ENCODE measurements around the gene CASTOR2. TPM values are rescaled to one million over a fixed set of nuclear protein-coding genes. Genes with fewer than 3 reads are reported as not detected.

The CASTOR2 gene
- total and polyA plus RNA-seq, 2 of the 8 experiments (the other 6 are each of a cell fraction or from before 2014, with no cell fraction given) = 12.1 to 47.8 TPM

DNA sequence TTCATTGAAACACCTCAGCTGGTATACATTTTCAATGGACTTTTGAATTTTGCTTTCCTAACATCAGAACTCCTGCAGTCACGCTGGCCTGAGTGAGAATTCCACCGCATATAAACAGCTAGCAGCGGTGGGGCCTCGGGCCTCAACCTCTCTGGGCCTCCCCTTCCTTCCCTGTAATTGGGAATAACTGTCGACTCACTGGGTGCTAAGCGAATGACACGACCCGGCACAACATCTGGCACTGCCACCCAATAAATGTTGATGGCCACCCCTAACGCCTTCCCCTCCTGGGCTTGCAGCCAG, 108.4 kb downstream of the CASTOR2 start:
- WGBS, 2 experiments (ENCODE audit: extremely low coverage in 1 of 2, insufficient coverage in 1 of 2, insufficient read length in 1 of 2, insufficient replicate concordance in 2 of 2, low coverage in 1 of 2, low lambda C conversion rate in 2 of 2, missing lambda C conversion rate in 1 of 2) = 9% methylated on average over 9 of the region's 9 CpGs; no CpG with 5 or more reads in 1 of the 2 experiments
- CTCF ChIA-PET (ENCODE audit: partially characterized antibody) = interaction anchor here (0.5 to 1.8 kb wide), 2 partner anchors 141 to 1756 kb away, joined by 3 to 4 read pairs; no protein-coding TSS in a partner anchor

More for the DNA sequence above, 108.4 kb downstream of the CASTOR2 start:
- Histone ChIP-seq H2AFZ (ENCODE audit: low read length) (peak overlapping the region; percentile 85), H2BK20ac (ENCODE audit: low read length) (0 out of 2 replicates have a peak overlapping the region, but pooled peaks have one; percentile 1), H3K36me3 (ENCODE audit: control insufficient read depth in 2 of 4, insufficient read depth in 4 of 4, low read length in 3 of 4) (peaks cover 4 to 16% (median 8%) of the 10 kb centered on the region in 4 experiments; a peak in 4 of 8 replicates), H2BK5ac (ENCODE audit: low read depth, low read length) (peak overlapping the region; percentile 86), H3K23me2 (ENCODE audit: low read depth, low read length) (peaks cover 2% of the 10 kb centered on the region; the same call in 1 of the 2 replicates), H3K23ac (ENCODE audit: insufficient read length) (no peak overlapping the region), H3K4me1 (replicated peaks in 1 of 4; ENCODE audit: control insufficient read depth in 3 of 4, insufficient read depth in 4 of 4, low read length in 3 of 4) (no peaks in the 10 kb centered on the region; a peak in 2 of 7 replicates), H3K4me3 (ENCODE audit: extremely low read depth in 1 of 4, insufficient read depth in 2 of 4, low read depth in 3 of 4, low read length in 4 of 4) (peak overlapping the region; percentile 85 to 98 (median 92)), H3K56ac (replicated peaks; ENCODE audit: insufficient read length, low read depth, low read length) (peak overlapping the region; percentile 32), H2BK120ac (replicated peaks; ENCODE audit: low read depth, low read length) (no peak overlapping the region), H4K8ac (ENCODE audit: extremely low read depth, insufficient read depth, low read length) (peak overlapping the region; percentile 97; the same call in 1 of the 2 replicates), H3K27ac (ENCODE audit: low read depth, low read length) (peak overlapping the region; percentile 89), H2BK12ac (ENCODE audit: low read depth, low read length) (no peak overlapping the region), H3K18ac (ENCODE audit: extremely low read depth, low read length) (peak overlapping the region; percentile 91), H3K79me2 (ENCODE audit: control insufficient read depth in 1 of 2, insufficient read depth in 2 of 2, low read length in 2 of 2) (peaks cover 0 to 10% of the 10 kb centered on the region in 2 experiments; a peak in 2 of 4 replicates), H3K9me3 (ENCODE audit: insufficient read depth in 2 of 2, low read depth in 1 of 2, low read length in 1 of 2) (no peaks in the 10 kb centered on the region), H3K27me3 (replicated peaks in 1 of 4; ENCODE audit: control insufficient read depth in 3 of 4, extremely low read depth in 1 of 4, insufficient read depth in 3 of 4, low read length in 3 of 4) (no peaks in the 10 kb centered on the region), H4K20me1 (replicated peaks in 1 of 2; ENCODE audit: control insufficient read depth in 1 of 2, insufficient read depth in 2 of 2, low read length in 2 of 2) (no peaks in the 10 kb centered on the region), H4K91ac (replicated peaks; ENCODE audit: insufficient read length, low read length) (peak overlapping the region; percentile 52), H3K9ac (replicated peaks in 1 of 4; ENCODE audit: extremely low read depth in 1 of 4, low read depth in 3 of 4, low read length in 3 of 4) (peak overlapping the region; percentile 84 to 96 (median 93)), H4K5ac (ENCODE audit: insufficient read length, low read depth, low read length) (peak overlapping the region; percentile 53), H3K4me2 (ENCODE audit: insufficient read depth in 1 of 2, low read depth in 2 of 2, low read length in 2 of 2) (peak overlapping the region; percentile 86 to 89), H2BK15ac (ENCODE audit: low read length) (no peak overlapping the region; the same call in 1 of the 2 replicates), H3K79me1 (ENCODE audit: low read depth, low read length) (peaks cover 4% of the 10 kb centered on the region; the same call in 1 of the 2 replicates), H3K4ac (replicated peaks; ENCODE audit: insufficient read length, low read depth, low read length) (peak overlapping the region; percentile 8), H2AK5ac (ENCODE audit: low read depth, low read length) (no peak overlapping the region; the same call in 1 of the 2 replicates), H3K14ac (ENCODE audit: insufficient read length) (no peak overlapping the region)
- POLR2A ChIA-PET (ENCODE audit: partially characterized antibody) = interaction anchor here (0.6 to 3.2 kb wide), 9 partner anchors 8 to 565 kb away, joined by 3 to 21 read pairs (median 4); no protein-coding TSS in a partner anchor
- FAIRE-seq = no peak
- no peak for DNase-seq (ENCODE audit: low read depth in 1 of 2, low spot score in 2 of 2)
- TF ChIP-seq SAP30 (IDR thresholded peaks at IDR 0.05; ENCODE audit: insufficient read depth, insufficient replicate concordance, low read length) (peak; percentile 58), TBP (IDR thresholded peaks at IDR 0.05; ENCODE audit: low read depth, low read length) (0 out of 2 replicates have a peak, but pooled peaks have one; percentile 29), CHD1 (IDR thresholded peaks at IDR 0.05; ENCODE audit: low read depth, low read length) (no peak), KDM4A (IDR thresholded peaks at IDR 0.05; ENCODE audit: low read depth, low read length, severe bottlenecking) (peak; percentile 9), SIN3A (conservative IDR thresholded peaks at IDR 0.05 in 1 of 2, IDR thresholded peaks at IDR 0.05 in 1 of 2; ENCODE audit: low read depth in 1 of 2, low read length in 2 of 2) (peak in 1 of 2 experiments; percentile 60; a peak in 1 of 4 replicates), HDAC2 (IDR thresholded peaks at IDR 0.05; ENCODE audit: borderline replicate concordance in 1 of 2, low read depth in 2 of 2, low read length in 2 of 2) (0 out of 4 replicates have a peak, but pooled peaks of 1 of the 2 experiments have one; percentile 33)
